IMR-90 (cell line): ENCODE results near the gene FAM168A. TPM values are rescaled to one million over a fixed set of nuclear protein-coding genes. Genes with fewer than 3 reads are reported as not detected.
A peak's percentile ranks its signal among the peaks of the same experiment; 100 is the strongest.

Source experiments
- ATAC-seq: fragments of 200-7000 bp; cut with Tn5 transposase; 2 replicates; pipeline ENCODE4 v1.9.1; 2020; ENCODE audit warnings: low read depth, mild to moderate bottlenecking, moderate library complexity
- BruUV-seq: library from RNA; stranded (reverse); fragments of 400-500 nt; replicated peaks from 2 replicates; lab custom pipeline; 2021; lab: Mats Ljungman, UMichigan
- CTCF ChIA-PET: fragments of 300-600 bp; formaldehyde crosslinking; extraction: SDS; loops from one replicate; lab custom pipeline; 2021; ENCODE audit warnings: antibody characterized with exemption; lab: Yijun Ruan, JAX
- POLR2A ChIA-PET: fragments of 300-600 bp; sonication (Branson Sonifier 250); formaldehyde crosslinking; loops from one replicate; lab custom pipeline; 2022; ENCODE audit warnings: antibody characterized with exemption; ENCODE audit not compliant: unreplicated experiment; lab: Charles Lee
- DNase-seq: peaks from one replicate; pipeline ENCODE4 v3.0.0; 2013
- H2AFZ ChIP-seq: replicated peaks from 2 replicates; pipeline ENCODE3; 2013; ENCODE audit warnings: low read length, mild to moderate bottlenecking; ENCODE audit not compliant: poor library complexity
- H2AK5ac ChIP-seq: 2 replicates; pipeline ENCODE4 v1.6.1; 2013; ENCODE audit warnings: low read depth, low read length, inconsistent platforms
- H2AK9ac ChIP-seq: replicated peaks from 2 replicates; pipeline ENCODE3; 2013; ENCODE audit warnings: mild to moderate bottlenecking, low read depth, low read length, moderate library complexity; ENCODE audit not compliant: poor library complexity
- H2BK120ac ChIP-seq: 2 replicates; pipeline ENCODE4 v1.6.1; 2013; ENCODE audit warnings: low read depth, low read length, inconsistent platforms
- H2BK15ac ChIP-seq: 3 replicates; pipeline ENCODE4 v1.6.1; 2013; ENCODE audit warnings: low read depth, low read length, inconsistent platforms
- H2BK20ac ChIP-seq: 2 replicates; pipeline ENCODE4 v1.6.1; 2013; ENCODE audit warnings: low read depth, mild to moderate bottlenecking, inconsistent platforms, low read length, moderate library complexity
- H2BK5ac ChIP-seq: 2 replicates; pipeline ENCODE4 v1.6.1; 2013; ENCODE audit warnings: mild to moderate bottlenecking, low read depth, low read length, inconsistent platforms; ENCODE audit not compliant: poor library complexity, severe bottlenecking
- H3K14ac ChIP-seq: replicated peaks from 2 replicates; pipeline ENCODE4 v1.6.1; 2013; ENCODE audit warnings: low read depth, low read length, inconsistent platforms
- H3K18ac ChIP-seq: 2 replicates; pipeline ENCODE4 v1.6.1; 2013; ENCODE audit warnings: low read depth, low read length, control low read depth
- H3K23ac ChIP-seq: 2 replicates; pipeline ENCODE4 v1.6.1; 2013; ENCODE audit warnings: low read depth, low read length, inconsistent platforms
- H3K27ac ChIP-seq: 2 replicates; pipeline ENCODE4 v1.5.1; 2013; ENCODE audit warnings: mild to moderate bottlenecking, control low read depth, low read length; ENCODE audit not compliant: insufficient read depth
- H3K27me3 ChIP-seq: 2 replicates; pipeline ENCODE4 v1.6.1; 2013; ENCODE audit warnings: low read length; ENCODE audit not compliant: control insufficient read depth, insufficient read depth
- H3K36me3 ChIP-seq: 2 replicates; pipeline ENCODE4 v1.6.1; 2013; ENCODE audit warnings: low read length, mixed read lengths; ENCODE audit not compliant: control insufficient read depth, insufficient read depth
- H3K4ac ChIP-seq: 2 replicates; pipeline ENCODE4 v1.6.1; 2013; ENCODE audit warnings: low read depth, low read length, inconsistent platforms
- H3K4me1 ChIP-seq: 2 replicates; pipeline ENCODE4 v1.6.1; 2013; ENCODE audit warnings: low read length, mixed read lengths; ENCODE audit not compliant: control insufficient read depth, insufficient read depth
- H3K4me2 ChIP-seq: 2 replicates; pipeline ENCODE4 v1.6.1; 2013; ENCODE audit warnings: low read depth, mild to moderate bottlenecking, control low read depth, low read length, moderate library complexity
- H3K4me3 ChIP-seq: 2 replicates; pipeline ENCODE4 v1.5.1; 2013; ENCODE audit warnings: low read depth, mild to moderate bottlenecking, control low read depth, low read length, moderate library complexity; ENCODE audit not compliant: insufficient read depth
- H3K56ac ChIP-seq: 2 replicates; pipeline ENCODE4 v1.6.1; 2013; ENCODE audit warnings: low read length, inconsistent platforms; ENCODE audit not compliant: insufficient read depth; ENCODE audit errors: extremely low read depth
- H3K79me1 ChIP-seq, 2 experiments: 2 replicates each; pipeline ENCODE4 v1.6.1; 2013; ENCODE audit warnings: low read length in 2 of 2, inconsistent platforms in 1 of 2, low read depth in 1 of 2
- H3K9ac ChIP-seq: 2 replicates; pipeline ENCODE4 v1.6.1; 2013; ENCODE audit warnings: low read depth, low read length, control low read depth
- H3K9me1 ChIP-seq: 2 replicates; pipeline ENCODE4 v1.6.1; 2013; ENCODE audit warnings: low read length, inconsistent platforms; ENCODE audit not compliant: insufficient read depth
- H3K9me3 ChIP-seq: 2 replicates; pipeline ENCODE4 v1.6.1; 2013; ENCODE audit warnings: low read length; ENCODE audit not compliant: control insufficient read depth, insufficient read depth
- H4K20me1 ChIP-seq: 2 replicates; pipeline ENCODE4 v1.6.1; 2013; ENCODE audit warnings: low read length, inconsistent platforms; ENCODE audit not compliant: insufficient read depth
- H4K5ac ChIP-seq: 2 replicates; pipeline ENCODE4 v1.6.1; 2013; ENCODE audit warnings: mild to moderate bottlenecking, low read depth, low read length, control low read depth
- H4K8ac ChIP-seq, 2 experiments: 2 replicates each; pipeline ENCODE4 v1.6.1; 2013; ENCODE audit warnings: low read depth in 2 of 2, low read length in 2 of 2, control low read depth in 1 of 2, inconsistent platforms in 1 of 2
- H4K91ac ChIP-seq: 2 replicates; pipeline ENCODE4 v1.6.1; 2013; ENCODE audit warnings: low read depth, low read length, inconsistent platforms; ENCODE audit not compliant: insufficient read depth
- FOS ChIP-seq: fragments of 150-350 bp; IDR thresholded peaks from 2 replicates; pipeline ENCODE4 v1.6.1; 2016; ENCODE audit warnings: low read depth, low read length
- MAFK ChIP-seq: IDR thresholded peaks from 2 replicates; pipeline ENCODE4 v1.6.1; 2012; ENCODE audit warnings: low read depth, low read length, improper control_type of control experiment
- RAD21 ChIP-seq: IDR thresholded peaks from 2 replicates; pipeline ENCODE4 v1.6.1; 2012; ENCODE audit warnings: low read length, improper control_type of control experiment
- RFX5 ChIP-seq: IDR thresholded peaks from 2 replicates; pipeline ENCODE4 v1.8.0; 2012; ENCODE audit warnings: low read depth, mild to moderate bottlenecking, low read length, moderate library complexity
- WGBS, 2 experiments: methylation state at CpG; one replicate each; pipeline versions ENCODE4 v1.1.5 to v1.1.7; 2013; ENCODE audit warnings: missing lambda C conversion rate in 2 of 2; ENCODE audit not compliant: insufficient read length in 1 of 2; ENCODE audit errors: extremely low coverage in 2 of 2; 5-methylcytosine and 5-hydroxymethylcytosine counted together
- dilution Hi-C: fragments of 300-500 bp; cut with HindIII; formaldehyde crosslinking; loops from one replicate; pipeline ENCODE4 v1.14.3; 2018; ENCODE audit warnings: low sequenced_read_pairs; ENCODE audit not compliant: unreplicated experiment
- in situ Hi-C: fragments of 300-500 bp; cut with MboI; formaldehyde crosslinking; loops from 3 replicates; pipeline ENCODE4 v1.14.3; 2019; ENCODE audit warnings: low sequenced_read_pairs, inconsistent platforms, mixed read lengths
- intact Hi-C: fragments of 100-400 bp; cut with micrococcal nuclease; formaldehyde crosslinking; loops from 2 replicates; pipeline ENCODE4 v1.10.0; 2022
- polyA plus RNA-seq, 3 experiments: library from polyadenylated mRNA; depleted of rRNA; stranded (reverse); fragments of >200 nt; gene quantifications; 2 replicates each; pipeline ENCODE4 v1.2.3, GENCODE V29; 2012; ENCODE audit warnings: low replicate concordance in 1 of 3
- total RNA-seq: library from RNA; depleted of rRNA; stranded (reverse); fragments of >200 nt; gene quantifications from 2 replicates; pipeline ENCODE4 v1.2.3, GENCODE V29; 2012

Gene FAM168A
- total and polyA plus RNA-seq, 2 of the 4 experiments (the other 2 are of a cell fraction): 13.1 to 22.8 TPM

DNA sequence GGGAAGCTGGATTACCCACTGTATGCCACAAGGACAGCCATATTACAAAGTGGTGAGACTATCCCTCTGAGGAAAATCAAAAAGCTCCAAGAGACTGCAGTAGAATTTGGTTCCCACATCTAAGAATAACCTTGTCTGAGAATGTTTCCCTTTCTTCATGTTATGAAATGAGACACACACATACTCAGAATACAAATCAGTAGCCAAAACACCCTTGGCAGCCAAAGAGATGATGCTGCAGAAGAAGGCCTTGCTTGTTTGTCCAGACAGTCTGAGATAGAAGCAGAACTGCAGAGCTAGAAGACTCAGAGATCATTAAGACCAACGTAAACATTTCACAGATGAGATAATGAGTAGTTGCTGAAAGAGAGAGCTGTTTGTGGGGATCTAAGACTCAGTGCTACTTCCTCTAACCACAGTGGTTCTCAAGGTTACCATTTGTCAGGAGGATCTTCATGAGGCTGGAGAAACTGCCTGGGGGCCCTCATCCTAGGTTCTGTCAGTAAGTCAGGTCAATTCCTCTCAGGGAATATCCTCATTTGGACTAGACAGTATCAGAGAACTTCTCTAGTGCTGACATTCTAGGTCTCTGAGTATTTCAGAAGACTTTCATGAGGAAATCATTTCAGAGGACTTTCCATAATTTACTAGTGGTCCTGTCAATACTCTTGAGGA lies 182.8 kb downstream of the FAM168A start:
- Histone ChIP-seq H3K4ac (no peak overlapping the region), H3K27me3 (no peaks in the 10 kb centered on the region), H2BK120ac (no peak overlapping the region), H2BK20ac (no peak overlapping the region), H4K8ac (no peak overlapping the region), H2AK9ac (no peak overlapping the region), H4K20me1 (no peaks in the 10 kb centered on the region; the same call in 1 of the 2 replicates), H3K79me1 (peaks cover 3 to 10% of the 10 kb centered on the region in 2 experiments; a peak in 2 of 4 replicates), H4K5ac (no peak overlapping the region), H3K18ac (no peak overlapping the region), H3K36me3 (peaks cover 12% of the 10 kb centered on the region), H2AK5ac (no peak overlapping the region), H2BK5ac (no peak overlapping the region), H3K4me2 (no peak overlapping the region), H3K27ac (no peak overlapping the region), H3K9ac (no peak overlapping the region), H3K4me3 (no peak overlapping the region), H3K56ac (no peak overlapping the region), H4K91ac (no peak overlapping the region), H2AFZ (no peak overlapping the region), H3K9me1 (peaks cover 18% of the 10 kb centered on the region), H2BK15ac (no peak overlapping the region), H3K23ac (no peak overlapping the region), H3K4me1 (peaks cover 14% of the 10 kb centered on the region), H3K9me3 (no peaks in the 10 kb centered on the region), H3K14ac (no peak overlapping the region)
- TF ChIP-seq RFX5: no peak
- 0 out of 2 replicates have a peak, but pooled peaks have one; percentile 7 for TF ChIP-seq RAD21
- peak; percentile 9; the same call in 1 of the 2 replicates for TF ChIP-seq MAFK
- TF ChIP-seq FOS: no peak
- ChIA-PET CTCF (interaction anchor here (0.6 to 1.4 kb wide), 4 partner anchors 10 to 211 kb away, joined by 3 to 4 read pairs (median 3); no protein-coding TSS in a partner anchor), POLR2A (no interaction called here)
- in situ Hi-C loops (no loop called here), dilution Hi-C loops (no loop called here), intact Hi-C loops (no loop called here)
- BruUV-seq: no TSS peak
- peak; percentile 58 for ATAC-seq
- peak; percentile 79 for DNase-seq
- WGBS, 2 experiments: no CpG with 5 or more reads among the region's 1 CpG
